NB4 (cell line): ENCODE data around the gene FRAT1.

Experiments
- DNase-seq: peaks from one replicate; pipeline ENCODE4 v3.0.0; 2010; ENCODE audit warnings: low read depth
- H3K4me3 ChIP-seq: one replicate; pipeline ENCODE4 v1.5.1; 2011; ENCODE audit warnings: mild to moderate bottlenecking, low read depth, low read length, moderate library complexity
- CTCF ChIP-seq: IDR thresholded peaks from one replicate; pipeline ENCODE4 v1.5.1; 2012; ENCODE audit warnings: low read depth, low read length
- MYC ChIP-seq: IDR thresholded peaks from 2 replicates; pipeline ENCODE4 v1.6.1; 2011; ENCODE audit warnings: low read depth, low read length
- POLR2A ChIP-seq: IDR thresholded peaks from 2 replicates; pipeline ENCODE4 v1.6.1; 2011; ENCODE audit warnings: mild to moderate bottlenecking; ENCODE audit not compliant: insufficient read length; ENCODE audit errors: extremely low read depth
- TF ChIP-seq, protein P1 (sequence below): IDR thresholded peaks from 2 replicates; pipeline ENCODE4 v1.6.1; 2011; ENCODE audit warnings: low read depth, low read length

FRAT1 gene

GRCh38 chr10:97314671-97315070, 4.4 kb upstream of the FRAT1 start:
- no peak for DNase-seq
- no peak overlapping the region for H3K4me3 ChIP-seq

GRCh38 chr10:97319671-97320479, 804 bp downstream of the FRAT1 start:
- peak overlapping the region; percentile 63 for H3K4me3 ChIP-seq
- TF ChIP-seq CTCF (peak; percentile 12), POLR2A (peak; percentile 13), MYC (0 out of 2 replicates have a peak, but pooled peaks have one; percentile 3)
- TF ChIP-seq, protein P1, sequence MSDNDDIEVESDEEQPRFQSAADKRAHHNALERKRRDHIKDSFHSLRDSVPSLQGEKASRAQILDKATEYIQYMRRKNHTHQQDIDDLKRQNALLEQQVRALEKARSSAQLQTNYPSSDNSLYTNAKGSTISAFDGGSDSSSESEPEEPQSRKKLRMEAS = no peak
- peak; percentile 91 for DNase-seq

More at GRCh38 chr10:97314671-97315070, 4.4 kb upstream of the FRAT1 start:
- TF ChIP-seq CTCF (no peak), POLR2A (no peak), MYC (no peak)

- no peak for DNase-seq
- TF ChIP-seq, protein P1 = no peak
- TF ChIP-seq MYC (no peak), POLR2A (no peak), CTCF (no peak)
- peak overlapping the region; percentile 63 for H3K4me3 ChIP-seq
Observed at GRCh38 chr10:97320480-97321031, 1.5 kb downstream of the FRAT1 start.

- no peak overlapping the region for H3K4me3 ChIP-seq
- TF ChIP-seq MYC = no peak
- TF ChIP-seq CTCF = no peak
- TF ChIP-seq, protein P1 = no peak
- no peak for TF ChIP-seq POLR2A
- peak; percentile 62 for DNase-seq
Observed at GRCh38 chr10:97321032-97321803, 2.1 kb downstream of the FRAT1 start.

DNA sequence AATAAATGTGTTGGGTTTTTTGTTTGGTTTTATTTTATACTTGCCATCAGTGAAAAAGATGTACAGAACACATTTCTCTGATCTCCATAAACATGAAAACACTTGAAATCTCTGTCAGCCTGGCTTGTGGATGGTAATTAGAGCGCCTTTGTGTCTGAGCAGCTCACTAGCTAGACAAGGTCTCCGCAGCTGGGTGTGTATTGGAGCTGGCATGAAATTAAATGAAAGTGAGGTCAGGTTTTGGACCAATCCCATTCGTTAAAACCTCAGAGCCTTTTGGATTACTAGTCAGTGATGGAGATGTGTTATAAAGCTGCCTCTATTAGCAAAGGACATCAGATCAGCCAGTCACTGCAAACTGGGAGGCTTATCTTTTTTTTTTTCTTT, 2.7 kb downstream of the FRAT1 start:
- H3K4me3 ChIP-seq = no peak overlapping the region
- DNase-seq = no peak
- TF ChIP-seq, protein P1 = no peak
- TF ChIP-seq MYC (no peak), CTCF (no peak), POLR2A (no peak)
